SK-N-MC (cell line): ENCODE measurements around the gene CTNNA2.

Source experiments
- EZH2 ChIP-seq: fragments of 200-600 bp; sonication (generic); IDR thresholded peaks from one replicate; pipeline ENCODE4 v1.6.1; 2017; ENCODE audit warnings: antibody characterized with exemption
- POLR2AphosphoS5 ChIP-seq: IDR thresholded peaks from 2 replicates; pipeline ENCODE4 v1.6.1; 2012; ENCODE audit warnings: mild to moderate bottlenecking, low read depth, low read length, borderline replicate concordance

DNA sequence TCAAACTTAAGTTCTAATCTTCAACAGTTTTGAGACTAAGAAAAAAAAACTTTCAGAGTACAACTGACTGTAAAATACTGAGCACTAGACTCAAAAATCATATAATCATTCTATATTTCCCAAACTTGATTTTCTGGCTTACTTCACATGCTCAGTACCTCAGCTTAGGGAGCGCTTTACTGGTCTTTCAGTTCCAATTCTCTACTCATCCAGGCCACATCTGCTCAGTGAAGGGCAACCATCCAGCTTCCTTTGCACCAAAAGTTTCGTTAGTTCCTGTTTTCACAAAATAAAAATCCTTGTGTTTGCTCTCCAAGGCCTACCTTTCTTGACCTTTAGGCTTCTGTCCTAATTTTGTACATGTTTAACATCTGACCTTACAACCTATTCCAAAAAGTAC lies 1079.3 kb downstream of the CTNNA2 start:
- no peak for TF ChIP-seq EZH2
- no peak for TF ChIP-seq POLR2AphosphoS5
